ENCODE results near the gene NDUFV2. TPM values are rescaled to one million over a fixed set of nuclear protein-coding genes. Genes with fewer than 3 reads are reported as not detected.
A peak's percentile ranks its signal among the peaks of the same experiment; 100 is the strongest.

The NDUFV2 gene
- total RNA-seq, 1 donor, result 135 TPM

DNA sequence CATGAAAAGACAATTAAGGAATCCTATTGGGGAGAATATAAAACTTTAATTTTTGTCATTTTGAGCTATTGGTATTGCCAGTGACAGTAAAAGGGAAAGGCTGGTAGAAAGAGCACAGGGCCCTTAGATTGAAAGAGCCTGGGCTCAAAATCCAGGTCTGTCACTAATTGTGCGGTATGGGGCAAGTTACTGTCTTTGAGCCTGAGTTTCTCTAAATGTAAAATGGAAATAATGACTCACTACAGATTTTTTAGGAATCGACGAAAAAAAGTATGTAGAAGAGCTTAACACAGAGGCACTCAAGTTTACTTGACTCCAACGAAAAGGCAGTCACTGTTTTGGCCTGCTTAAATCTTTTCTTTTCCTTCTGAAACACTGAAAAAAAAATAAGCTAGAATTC, 7.0 kb downstream of the NDUFV2 start:
- peak; percentile 71 for DNase-seq (ENCODE audit: low read depth)
- no peak overlapping the region for H3K4me3 ChIP-seq (ENCODE audit: low read depth, low read length)

DNA sequence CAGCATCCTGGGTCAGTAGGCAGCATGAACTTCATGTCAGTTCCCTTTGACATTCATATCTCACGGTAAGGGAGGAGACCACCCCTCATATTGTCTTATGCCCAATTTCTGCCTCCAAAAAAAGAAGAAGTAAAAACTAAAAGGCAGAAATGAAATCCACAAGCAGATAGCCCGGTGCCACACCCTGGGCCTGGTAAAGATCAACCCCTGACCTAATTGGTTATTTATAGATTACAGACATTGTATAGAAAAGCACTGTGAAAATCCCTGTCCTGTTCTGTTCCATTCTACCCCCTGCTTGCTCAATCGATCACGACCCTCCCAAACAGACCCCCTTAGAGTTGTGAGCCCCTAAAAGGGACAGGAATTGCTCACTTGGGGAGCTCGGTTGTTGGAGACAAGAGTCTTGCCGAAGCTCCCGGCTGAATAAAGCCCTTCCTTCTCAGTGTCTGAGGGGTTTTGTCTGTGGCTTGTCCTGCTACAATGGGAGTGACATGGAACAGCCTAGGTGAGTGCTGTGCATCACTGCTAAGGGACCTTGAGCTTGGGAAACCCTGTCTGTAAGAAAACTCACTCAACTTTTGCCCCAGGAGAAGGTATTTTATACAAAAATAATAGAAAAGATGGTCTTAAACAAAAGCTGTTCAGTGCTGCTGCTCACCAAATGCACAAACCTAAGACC, 11.1 kb downstream of the NDUFV2 start:
- H3K4me3 ChIP-seq (ENCODE audit: low read depth, low read length), result no peak overlapping the region
- no peak for DNase-seq (ENCODE audit: low read depth)
- TF ChIP-seq, protein P1, sequence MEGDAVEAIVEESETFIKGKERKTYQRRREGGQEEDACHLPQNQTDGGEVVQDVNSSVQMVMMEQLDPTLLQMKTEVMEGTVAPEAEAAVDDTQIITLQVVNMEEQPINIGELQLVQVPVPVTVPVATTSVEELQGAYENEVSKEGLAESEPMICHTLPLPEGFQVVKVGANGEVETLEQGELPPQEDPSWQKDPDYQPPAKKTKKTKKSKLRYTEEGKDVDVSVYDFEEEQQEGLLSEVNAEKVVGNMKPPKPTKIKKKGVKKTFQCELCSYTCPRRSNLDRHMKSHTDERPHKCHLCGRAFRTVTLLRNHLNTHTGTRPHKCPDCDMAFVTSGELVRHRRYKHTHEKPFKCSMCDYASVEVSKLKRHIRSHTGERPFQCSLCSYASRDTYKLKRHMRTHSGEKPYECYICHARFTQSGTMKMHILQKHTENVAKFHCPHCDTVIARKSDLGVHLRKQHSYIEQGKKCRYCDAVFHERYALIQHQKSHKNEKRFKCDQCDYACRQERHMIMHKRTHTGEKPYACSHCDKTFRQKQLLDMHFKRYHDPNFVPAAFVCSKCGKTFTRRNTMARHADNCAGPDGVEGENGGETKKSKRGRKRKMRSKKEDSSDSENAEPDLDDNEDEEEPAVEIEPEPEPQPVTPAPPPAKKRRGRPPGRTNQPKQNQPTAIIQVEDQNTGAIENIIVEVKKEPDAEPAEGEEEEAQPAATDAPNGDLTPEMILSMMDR (IDR thresholded peaks at IDR 0.05; ENCODE audit: insufficient read depth, low read length), result no peak

More for the DNA sequence above, 7.0 kb downstream of the NDUFV2 start:
- TF ChIP-seq, protein P1 (IDR thresholded peaks at IDR 0.05; ENCODE audit: insufficient read depth, low read length), result no peak

DNA sequence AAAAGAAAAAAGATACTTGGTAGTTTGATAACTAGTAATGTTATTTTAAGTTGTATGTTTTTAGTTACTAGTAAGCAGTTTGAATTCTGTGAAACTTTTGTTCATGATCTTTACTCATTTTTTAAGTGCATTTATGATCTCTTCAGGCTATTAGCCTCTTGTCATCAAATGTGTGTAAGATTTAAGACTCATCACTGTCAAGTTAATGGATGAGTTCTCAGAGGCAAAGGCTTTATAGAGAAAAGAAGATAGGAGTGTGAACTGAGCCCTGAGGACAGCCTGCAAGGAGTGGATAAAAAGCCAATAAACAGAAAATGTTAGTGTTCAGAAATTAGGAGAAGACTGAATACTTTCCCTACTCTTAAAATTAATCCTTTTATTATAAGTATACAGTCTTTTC, 13.5 kb downstream of the NDUFV2 start:
- DNase-seq (ENCODE audit: low read depth), result no peak
- H3K4me3 ChIP-seq (ENCODE audit: low read depth, low read length), result no peak overlapping the region
- TF ChIP-seq, protein P1 (IDR thresholded peaks at IDR 0.05; ENCODE audit: insufficient read depth, low read length), result no peak

DNA sequence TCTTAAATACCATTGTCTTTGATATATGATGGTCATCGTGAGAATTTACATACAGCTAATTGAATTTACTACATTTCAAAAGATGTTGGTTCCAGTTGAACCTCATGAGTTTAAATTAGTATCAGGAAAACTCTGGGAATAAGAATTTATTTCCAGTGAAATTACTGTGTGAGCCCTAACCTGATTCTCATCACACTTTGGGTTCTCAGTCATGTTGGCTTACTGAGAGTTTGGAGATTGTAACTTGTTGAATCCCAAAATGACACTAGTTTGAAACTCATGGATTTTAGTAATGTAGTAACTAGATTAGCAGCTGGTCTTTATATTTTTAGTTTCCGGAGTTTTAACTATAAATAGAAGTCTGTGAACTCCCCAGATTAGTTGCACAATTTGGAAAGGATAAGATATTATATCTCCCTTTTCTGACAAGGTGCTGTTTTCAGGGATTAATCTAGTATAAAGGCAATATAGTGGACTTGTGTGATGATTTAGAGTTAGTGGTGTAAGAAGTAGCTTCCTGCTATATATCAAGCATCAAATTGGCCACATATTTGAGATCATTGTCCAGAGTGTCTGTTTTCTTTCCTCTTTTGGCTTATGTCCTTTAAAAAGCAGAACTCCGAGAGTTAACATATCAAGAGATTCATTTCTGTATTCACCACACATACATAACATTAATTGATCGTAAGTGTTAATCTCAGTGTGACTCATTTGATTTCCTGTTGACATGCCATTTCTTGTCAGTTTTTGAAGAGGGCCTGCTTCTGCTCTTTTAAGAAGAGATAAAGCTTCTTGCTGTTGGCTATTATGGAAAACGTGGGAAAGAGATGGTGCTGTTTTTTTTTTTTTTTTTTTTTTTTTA, 15.7 kb downstream of the NDUFV2 start:
- no peak overlapping the region for H3K4me3 ChIP-seq (ENCODE audit: low read depth, low read length)
- TF ChIP-seq, protein P1 (IDR thresholded peaks at IDR 0.05; ENCODE audit: insufficient read depth, low read length), result no peak
- peak; percentile 68 for DNase-seq (ENCODE audit: low read depth)

DNA sequence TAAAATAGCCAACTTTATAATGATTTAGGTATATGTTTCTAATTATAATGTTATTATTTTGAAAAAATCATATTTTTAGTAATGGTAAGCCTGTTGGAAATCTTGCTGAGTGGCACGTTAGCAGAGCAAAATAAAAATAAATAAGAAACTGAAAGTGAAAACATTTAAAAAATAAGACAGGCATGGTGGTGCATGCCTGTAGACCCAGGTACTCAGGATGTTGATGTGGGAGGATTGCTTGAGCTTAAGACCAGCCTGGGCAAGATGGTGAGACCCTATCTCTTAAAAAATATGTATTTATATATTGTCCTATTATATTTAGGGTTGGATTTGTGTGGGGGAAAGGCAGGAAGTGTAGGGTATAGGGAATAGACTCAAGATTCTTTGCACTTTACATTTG, 18.3 kb downstream of the NDUFV2 start:
- TF ChIP-seq, protein P1 (IDR thresholded peaks at IDR 0.05; ENCODE audit: insufficient read depth, low read length), result no peak
- no peak overlapping the region for H3K4me3 ChIP-seq (ENCODE audit: low read depth, low read length)
- no peak for DNase-seq (ENCODE audit: low read depth)

DNA sequence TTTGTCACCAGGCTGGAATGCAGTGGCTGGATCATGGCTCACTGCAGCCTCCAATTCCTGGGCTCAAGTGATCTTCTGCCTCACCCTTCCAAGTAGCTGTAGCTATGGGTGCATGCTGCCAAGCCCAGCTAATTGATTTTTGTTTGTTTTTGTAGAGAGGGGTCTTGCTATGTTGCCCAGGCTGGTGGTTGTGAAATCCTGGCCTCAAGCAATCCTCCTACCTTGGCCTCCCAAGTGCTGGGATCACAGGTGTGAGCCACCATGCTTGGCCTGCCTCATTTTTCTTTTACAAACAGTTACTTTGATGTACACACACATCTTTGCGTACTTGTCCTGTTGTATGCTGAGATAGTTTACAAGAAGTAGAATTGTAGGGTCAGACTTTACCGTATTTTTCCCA, 21.0 kb downstream of the NDUFV2 start:
- no peak for DNase-seq (ENCODE audit: low read depth)
- TF ChIP-seq, protein P1 (IDR thresholded peaks at IDR 0.05; ENCODE audit: insufficient read depth, low read length), result no peak
- H3K4me3 ChIP-seq (ENCODE audit: low read depth, low read length), result no peak overlapping the region
